ENCODE results near the gene CLEC5A. TPM values are rescaled to one million over a fixed set of nuclear protein-coding genes. Genes with fewer than 3 reads are reported as not detected.

CLEC5A gene
- total RNA-seq, 1 donor from 2014 or later: not detected

GRCh38 chr7:141891336-141891735 is 55.4 kb downstream of the CLEC5A start:
- Mint-ChIP-seq H3K36me3 (ENCODE audit: low read depth, unreplicated experiment) (no peaks in the 10 kb centered on the region), H3K27ac (ENCODE audit: unreplicated experiment) (no peak overlapping the region), H3K4me3 (ENCODE audit: unreplicated experiment) (no peak overlapping the region), H3K27me3 (ENCODE audit: low read depth, unreplicated experiment) (no peaks in the 10 kb centered on the region), H3K4me1 (ENCODE audit: low read depth, unreplicated experiment) (peaks cover 3% of the 10 kb centered on the region), H3K9me3 (ENCODE audit: unreplicated experiment) (no peaks in the 10 kb centered on the region)
- no peaks in the 10 kb centered on the region for H3K79me2 ChIP-seq (ENCODE audit: insufficient read depth, low read length)
- no peak overlapping the region for H3K4me3 ChIP-seq (ENCODE audit: insufficient read depth, low read depth, low read length)
- H3K9me3 ChIP-seq (ENCODE audit: insufficient read depth, low read depth, low read length): no peaks in the 10 kb centered on the region
- no peak overlapping the region for H3K9ac ChIP-seq (ENCODE audit: low read length)
- DNase-seq (ENCODE audit: low read depth) (no peak), FAIRE-seq (no peak)
- H3K4me1 ChIP-seq (ENCODE audit: insufficient read depth, low read length): no peaks in the 10 kb centered on the region
- no peak overlapping the region for H3K27ac ChIP-seq (ENCODE audit: low read depth, low read length)
- no peaks in the 10 kb centered on the region for H3K27me3 ChIP-seq (ENCODE audit: insufficient read depth, low read length)
- no peaks in the 10 kb centered on the region for H4K20me1 ChIP-seq (ENCODE audit: insufficient read depth, low read length)
- no peaks in the 10 kb centered on the region for H3K36me3 ChIP-seq (ENCODE audit: insufficient read depth, low read length)
- no peak overlapping the region for H3K4me2 ChIP-seq (ENCODE audit: low read length)
- TF ChIP-seq, protein P1, sequence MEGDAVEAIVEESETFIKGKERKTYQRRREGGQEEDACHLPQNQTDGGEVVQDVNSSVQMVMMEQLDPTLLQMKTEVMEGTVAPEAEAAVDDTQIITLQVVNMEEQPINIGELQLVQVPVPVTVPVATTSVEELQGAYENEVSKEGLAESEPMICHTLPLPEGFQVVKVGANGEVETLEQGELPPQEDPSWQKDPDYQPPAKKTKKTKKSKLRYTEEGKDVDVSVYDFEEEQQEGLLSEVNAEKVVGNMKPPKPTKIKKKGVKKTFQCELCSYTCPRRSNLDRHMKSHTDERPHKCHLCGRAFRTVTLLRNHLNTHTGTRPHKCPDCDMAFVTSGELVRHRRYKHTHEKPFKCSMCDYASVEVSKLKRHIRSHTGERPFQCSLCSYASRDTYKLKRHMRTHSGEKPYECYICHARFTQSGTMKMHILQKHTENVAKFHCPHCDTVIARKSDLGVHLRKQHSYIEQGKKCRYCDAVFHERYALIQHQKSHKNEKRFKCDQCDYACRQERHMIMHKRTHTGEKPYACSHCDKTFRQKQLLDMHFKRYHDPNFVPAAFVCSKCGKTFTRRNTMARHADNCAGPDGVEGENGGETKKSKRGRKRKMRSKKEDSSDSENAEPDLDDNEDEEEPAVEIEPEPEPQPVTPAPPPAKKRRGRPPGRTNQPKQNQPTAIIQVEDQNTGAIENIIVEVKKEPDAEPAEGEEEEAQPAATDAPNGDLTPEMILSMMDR (IDR thresholded peaks at IDR 0.05; ENCODE audit: insufficient read depth, low read depth, low read length): no peak
- no peak for TF ChIP-seq EZH2 (IDR thresholded peaks at IDR 0.05; ENCODE audit: insufficient read depth, low read length)
- no peak overlapping the region for H2AFZ ChIP-seq (ENCODE audit: low read depth, low read length)

- Mint-ChIP-seq H3K9me3 (ENCODE audit: unreplicated experiment) (no peaks in the 10 kb centered on the region), H3K36me3 (ENCODE audit: low read depth, unreplicated experiment) (no peaks in the 10 kb centered on the region), H3K4me1 (ENCODE audit: low read depth, unreplicated experiment) (peaks cover 3% of the 10 kb centered on the region), H3K27ac (ENCODE audit: unreplicated experiment) (no peak overlapping the region), H3K4me3 (ENCODE audit: unreplicated experiment) (no peak overlapping the region), H3K27me3 (ENCODE audit: low read depth, unreplicated experiment) (no peaks in the 10 kb centered on the region)
- no peaks in the 10 kb centered on the region for H3K9me3 ChIP-seq (ENCODE audit: insufficient read depth, low read depth, low read length)
- H3K27ac ChIP-seq (ENCODE audit: low read depth, low read length): no peak overlapping the region
- H3K4me3 ChIP-seq (ENCODE audit: insufficient read depth, low read depth, low read length): no peak overlapping the region
- H3K4me1 ChIP-seq (ENCODE audit: insufficient read depth, low read length): no peaks in the 10 kb centered on the region
- H3K4me2 ChIP-seq (ENCODE audit: low read length): no peak overlapping the region
- H3K36me3 ChIP-seq (ENCODE audit: insufficient read depth, low read length): no peaks in the 10 kb centered on the region
- no peak for TF ChIP-seq EZH2 (IDR thresholded peaks at IDR 0.05; ENCODE audit: insufficient read depth, low read length)
- TF ChIP-seq, protein P1 (IDR thresholded peaks at IDR 0.05; ENCODE audit: insufficient read depth, low read depth, low read length): no peak
- no peaks in the 10 kb centered on the region for H4K20me1 ChIP-seq (ENCODE audit: insufficient read depth, low read length)
- FAIRE-seq (no peak), DNase-seq (ENCODE audit: low read depth) (no peak)
- no peak overlapping the region for H2AFZ ChIP-seq (ENCODE audit: low read depth, low read length)
- no peaks in the 10 kb centered on the region for H3K79me2 ChIP-seq (ENCODE audit: insufficient read depth, low read length)
- no peaks in the 10 kb centered on the region for H3K27me3 ChIP-seq (ENCODE audit: insufficient read depth, low read length)
- no peak overlapping the region for H3K9ac ChIP-seq (ENCODE audit: low read length)
These were observed 57.5 kb downstream of the CLEC5A start for GRCh38 chr7:141889321-141889720.

GRCh38 chr7:141884539-141885225 is 62.1 kb downstream of the CLEC5A start:
- Histone ChIP-seq H3K4me2 (ENCODE audit: low read length) (no peak overlapping the region), H3K36me3 (ENCODE audit: insufficient read depth, low read length) (no peaks in the 10 kb centered on the region), H3K4me1 (ENCODE audit: insufficient read depth, low read length) (no peaks in the 10 kb centered on the region), H3K79me2 (ENCODE audit: insufficient read depth, low read length) (no peaks in the 10 kb centered on the region), H3K9ac (ENCODE audit: low read length) (no peak overlapping the region), H2AFZ (ENCODE audit: low read depth, low read length) (no peak overlapping the region), H3K27ac (ENCODE audit: low read depth, low read length) (no peak overlapping the region), H4K20me1 (ENCODE audit: insufficient read depth, low read length) (no peaks in the 10 kb centered on the region), H3K9me3 (ENCODE audit: insufficient read depth, low read depth, low read length) (no peaks in the 10 kb centered on the region), H3K4me3 (ENCODE audit: insufficient read depth, low read depth, low read length) (no peak overlapping the region), H3K27me3 (ENCODE audit: insufficient read depth, low read length) (no peaks in the 10 kb centered on the region)
- peaks cover 3% of the 10 kb centered on the region for H3K4me1 Mint-ChIP-seq (ENCODE audit: low read depth, unreplicated experiment)
- H3K9me3 Mint-ChIP-seq (ENCODE audit: unreplicated experiment): no peaks in the 10 kb centered on the region
- H3K4me3 Mint-ChIP-seq (ENCODE audit: unreplicated experiment): no peak overlapping the region
- FAIRE-seq: no peak
- TF ChIP-seq EZH2 (IDR thresholded peaks at IDR 0.05; ENCODE audit: insufficient read depth, low read length): no peak
- TF ChIP-seq, protein P1 (IDR thresholded peaks at IDR 0.05; ENCODE audit: insufficient read depth, low read depth, low read length): no peak
- no peak overlapping the region for H3K27ac Mint-ChIP-seq (ENCODE audit: unreplicated experiment)
- H3K27me3 Mint-ChIP-seq (ENCODE audit: low read depth, unreplicated experiment): no peaks in the 10 kb centered on the region
- H3K36me3 Mint-ChIP-seq (ENCODE audit: low read depth, unreplicated experiment): no peaks in the 10 kb centered on the region
- no peak for DNase-seq (ENCODE audit: low read depth)

All from astrocyte (in vitro differentiated cells and primary cell).